Measurements from ENCODE around the gene TBC1D12. TPM values are rescaled to one million over a fixed set of nuclear protein-coding genes. Genes with fewer than 3 reads are reported as not detected.

TBC1D12 gene
- total RNA-seq, 4 donors from 2014 or later, result 7.4 to 11.4 (median 7.8) TPM

- DNase-seq (no peak), ATAC-seq (no peak)
- Histone ChIP-seq H3K27me3 (no peaks in the 10 kb centered on the region), H3K27ac (no peak overlapping the region), H3K36me3 (peaks cover 0 to 2% of the 10 kb centered on the region in 2 donors), H3K4me3 (no peak overlapping the region), H3K9me3 (no peaks in the 10 kb centered on the region), H3K4me1 (no peaks in the 10 kb centered on the region)
- in situ Hi-C loops (cut with MboI; ENCODE audit: low sequenced_read_pairs in 4 of 4) (no loop called here), intact Hi-C loops (cut with DNase I; ENCODE audit: low total_unique reads) (no loop called here)
- no peak for TF ChIP-seq CTCF (IDR thresholded peaks at IDR 0.05 in 4 of 5, conservative IDR thresholded peaks at IDR 0.05 in 1 of 5)
- TF ChIP-seq POLR2A (IDR thresholded peaks at IDR 0.05), result no peak
Measured at GRCh38 chr10:94456942-94457341, 54.6 kb downstream of the TBC1D12 start.

GRCh38 chr10:94459385-94459784, 57.0 kb downstream of the TBC1D12 start:
- no peak overlapping the region for H3K4me3 ChIP-seq
- in situ Hi-C loops (cut with MboI; ENCODE audit: low sequenced_read_pairs in 4 of 4) (no loop called here), intact Hi-C loops (cut with DNase I; ENCODE audit: low total_unique reads) (no loop called here)
- TF ChIP-seq POLR2A (IDR thresholded peaks at IDR 0.05) (no peak), CTCF (IDR thresholded peaks at IDR 0.05 in 4 of 5, conservative IDR thresholded peaks at IDR 0.05 in 1 of 5) (no peak)
- no peak for DNase-seq
- H3K36me3 ChIP-seq, result no peaks in the 10 kb centered on the region
- no peak overlapping the region for H3K27ac ChIP-seq
- no peak for ATAC-seq
- H3K4me1 ChIP-seq, result no peaks in the 10 kb centered on the region
- no peaks in the 10 kb centered on the region for H3K27me3 ChIP-seq
- no peaks in the 10 kb centered on the region for H3K9me3 ChIP-seq

- H3K4me1 ChIP-seq, result no peaks in the 10 kb centered on the region
- in situ Hi-C loops (cut with MboI; ENCODE audit: low sequenced_read_pairs in 4 of 4), result no loop called here
Measured at GRCh38 chr10:94461503-94461902, 59.2 kb downstream of the TBC1D12 start.

DNA sequence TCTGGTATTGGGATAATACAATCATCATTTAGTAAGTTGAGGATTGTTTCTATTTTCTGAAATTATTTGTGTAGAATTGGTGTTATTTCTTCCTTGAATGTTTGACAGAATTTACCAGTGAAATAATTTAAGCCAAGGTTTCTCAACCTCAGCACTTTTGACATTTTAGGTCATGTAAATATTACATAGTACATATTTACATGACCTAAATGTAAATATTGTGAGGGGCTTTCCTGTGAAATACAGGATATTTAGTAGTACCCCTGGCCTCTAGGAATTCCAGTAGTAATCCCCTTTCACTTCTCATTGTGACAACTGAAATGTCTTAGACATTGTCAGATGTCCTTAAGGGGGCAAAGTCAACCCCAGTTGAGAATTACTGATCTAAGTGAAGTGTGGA, 59.8 kb downstream of the TBC1D12 start:
- no peak for ATAC-seq
- TF ChIP-seq CTCF (IDR thresholded peaks at IDR 0.05 in 4 of 5, conservative IDR thresholded peaks at IDR 0.05 in 1 of 5), result no peak
- no peak for TF ChIP-seq POLR2A (IDR thresholded peaks at IDR 0.05)
- no peaks in the 10 kb centered on the region for H3K9me3 ChIP-seq
- no peak overlapping the region for H3K4me3 ChIP-seq
- intact Hi-C loops (cut with DNase I; ENCODE audit: low total_unique reads) (no loop called here), in situ Hi-C loops (cut with MboI; ENCODE audit: low sequenced_read_pairs in 4 of 4) (no loop called here)
- no peaks in the 10 kb centered on the region for H3K4me1 ChIP-seq
- H3K36me3 ChIP-seq, result no peaks in the 10 kb centered on the region
- no peaks in the 10 kb centered on the region for H3K27me3 ChIP-seq
- DNase-seq, result no peak
- no peak overlapping the region for H3K27ac ChIP-seq

More at GRCh38 chr10:94461503-94461902, 59.2 kb downstream of the TBC1D12 start:
- TF ChIP-seq CTCF (IDR thresholded peaks at IDR 0.05 in 4 of 5, conservative IDR thresholded peaks at IDR 0.05 in 1 of 5) (no peak), POLR2A (IDR thresholded peaks at IDR 0.05) (no peak)
- DNase-seq (no peak), ATAC-seq (no peak)
- no peak overlapping the region for H3K4me3 ChIP-seq
- no peaks in the 10 kb centered on the region for H3K36me3 ChIP-seq
- no peaks in the 10 kb centered on the region for H3K27me3 ChIP-seq
- intact Hi-C loops (cut with DNase I; ENCODE audit: low total_unique reads), result no loop called here
- H3K27ac ChIP-seq, result no peak overlapping the region
- no peaks in the 10 kb centered on the region for H3K9me3 ChIP-seq

DNA sequence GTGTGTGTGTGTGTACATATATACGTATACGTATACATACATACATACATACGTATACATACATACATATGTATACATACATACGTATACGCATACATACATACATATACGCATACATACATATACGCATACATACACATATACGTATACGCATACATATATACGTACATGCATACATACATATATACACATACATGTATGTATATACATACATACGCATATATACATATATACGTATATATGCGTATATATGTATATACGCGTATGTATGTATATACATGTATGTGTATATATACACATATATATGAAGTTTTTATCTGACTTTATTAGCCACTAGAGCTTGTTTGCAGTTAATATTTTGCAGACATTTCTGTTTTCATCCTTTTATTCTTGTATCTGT, 63.3 kb downstream of the TBC1D12 start:
- DNase-seq (no peak), ATAC-seq (no peak)
- Histone ChIP-seq H3K4me3 (no peak overlapping the region), H3K4me1 (no peaks in the 10 kb centered on the region), H3K27ac (no peak overlapping the region), H3K9me3 (no peaks in the 10 kb centered on the region), H3K27me3 (no peaks in the 10 kb centered on the region), H3K36me3 (no peaks in the 10 kb centered on the region)
- no peak for TF ChIP-seq CTCF (IDR thresholded peaks at IDR 0.05 in 4 of 5, conservative IDR thresholded peaks at IDR 0.05 in 1 of 5)
- no peak for TF ChIP-seq POLR2A (IDR thresholded peaks at IDR 0.05)
- intact Hi-C loops (cut with DNase I; ENCODE audit: low total_unique reads) (loop anchor here (2.0 kb wide), 1 partner anchor 17 kb away; no protein-coding TSS in a partner anchor), in situ Hi-C loops (cut with MboI; ENCODE audit: low sequenced_read_pairs in 4 of 4) (no loop called here)

All from gastrocnemius medialis (tissue), 4 donors.